Common myeloid progenitor, CD34-positive (primary cell): ENCODE data around the gene GCSH.

Experiments
- CTCF ChIA-PET: fragments of 350-600 bp; sonication (Branson Sonifier 250); formaldehyde crosslinking; loops from one replicate; lab custom pipeline; 2021; ENCODE audit warnings: antibody characterized with exemption; lab: Charles Lee
- POLR2A ChIA-PET: fragments of 350-600 bp; sonication (Branson Sonifier 250); formaldehyde crosslinking; loops from one replicate; lab custom pipeline; 2021; ENCODE audit warnings: antibody characterized with exemption; lab: Charles Lee
- DNase-seq, 3 donors: peaks; one replicate each; pipeline versions ENCODE4 v3.0.0 to v3.0.0-alpha.2; 2013
- H3K27ac ChIP-seq, 2 experiments: 1 replicate in 1 of 2; 2 replicates in 1 of 2; pipeline ENCODE4 v1.7.0; 2013; ENCODE audit warnings: inconsistent platforms in 2 of 2, low read length in 2 of 2, mild to moderate bottlenecking in 2 of 2, low read depth in 1 of 2, moderate library complexity in 1 of 2; ENCODE audit not compliant: severe bottlenecking in 2 of 2, insufficient read depth in 1 of 2, poor library complexity in 1 of 2
- H3K27me3 ChIP-seq, 5 experiments: replicated peaks in 2 of 5; 1 replicate in 3 of 5; 2 replicates in 2 of 5; pipeline versions ENCODE4 v1.6.1 to v1.7.0; 2013; ENCODE audit warnings: low read length in 4 of 5, mild to moderate bottlenecking in 2 of 5, moderate library complexity in 2 of 5, inconsistent platforms in 1 of 5; ENCODE audit not compliant: insufficient read depth in 5 of 5, control insufficient read depth in 4 of 5
- H3K36me3 ChIP-seq, 4 experiments: 1 replicate in 2 of 4; 2 replicates in 2 of 4; pipeline versions ENCODE4 v1.6.1 to v1.7.0; 2013; ENCODE audit warnings: low read length in 3 of 4, control low read depth in 1 of 4, mild to moderate bottlenecking in 1 of 4; ENCODE audit not compliant: control insufficient read depth in 4 of 4, insufficient read depth in 4 of 4
- H3K4me1 ChIP-seq, 4 experiments: 1 replicate in 3 of 4; 2 replicates in 1 of 4; pipeline versions ENCODE4 v1.6.1 to v1.7.1; 2013; ENCODE audit warnings: low read length in 3 of 4, mild to moderate bottlenecking in 3 of 4, control low read depth in 1 of 4, inconsistent platforms in 1 of 4, moderate library complexity in 1 of 4; ENCODE audit not compliant: control insufficient read depth in 4 of 4, insufficient read depth in 4 of 4; ENCODE audit errors: control extremely low read depth in 1 of 4
- H3K4me3 ChIP-seq, 7 experiments: 1 replicate in 4 of 7; 2 replicates in 3 of 7; pipeline versions ENCODE4 v1.5.1 to v1.7.0; 2013; ENCODE audit warnings: mild to moderate bottlenecking in 7 of 7, low read length in 6 of 7, moderate library complexity in 6 of 7, inconsistent platforms in 2 of 7, low read depth in 2 of 7, control low read depth in 1 of 7; ENCODE audit not compliant: insufficient read depth in 4 of 7, control insufficient read depth in 1 of 7; ENCODE audit errors: extremely low read depth in 1 of 7
- H3K9me3 ChIP-seq, 5 experiments: 1 replicate in 4 of 5; 2 replicates in 1 of 5; pipeline versions ENCODE4 v1.6.1 to v1.7.1; 2013; ENCODE audit warnings: low read length in 4 of 5, mild to moderate bottlenecking in 2 of 5, inconsistent platforms in 1 of 5, low read depth in 1 of 5, moderate library complexity in 1 of 5; ENCODE audit not compliant: control insufficient read depth in 4 of 5, insufficient read depth in 2 of 5; ENCODE audit errors: control extremely low read depth in 1 of 5
- WGBS: methylation state at CpG from one replicate; pipeline ENCODE4 v1.1.5; 2013; ENCODE audit not compliant: insufficient coverage; 5-methylcytosine and 5-hydroxymethylcytosine counted together

The GCSH gene

DNA sequence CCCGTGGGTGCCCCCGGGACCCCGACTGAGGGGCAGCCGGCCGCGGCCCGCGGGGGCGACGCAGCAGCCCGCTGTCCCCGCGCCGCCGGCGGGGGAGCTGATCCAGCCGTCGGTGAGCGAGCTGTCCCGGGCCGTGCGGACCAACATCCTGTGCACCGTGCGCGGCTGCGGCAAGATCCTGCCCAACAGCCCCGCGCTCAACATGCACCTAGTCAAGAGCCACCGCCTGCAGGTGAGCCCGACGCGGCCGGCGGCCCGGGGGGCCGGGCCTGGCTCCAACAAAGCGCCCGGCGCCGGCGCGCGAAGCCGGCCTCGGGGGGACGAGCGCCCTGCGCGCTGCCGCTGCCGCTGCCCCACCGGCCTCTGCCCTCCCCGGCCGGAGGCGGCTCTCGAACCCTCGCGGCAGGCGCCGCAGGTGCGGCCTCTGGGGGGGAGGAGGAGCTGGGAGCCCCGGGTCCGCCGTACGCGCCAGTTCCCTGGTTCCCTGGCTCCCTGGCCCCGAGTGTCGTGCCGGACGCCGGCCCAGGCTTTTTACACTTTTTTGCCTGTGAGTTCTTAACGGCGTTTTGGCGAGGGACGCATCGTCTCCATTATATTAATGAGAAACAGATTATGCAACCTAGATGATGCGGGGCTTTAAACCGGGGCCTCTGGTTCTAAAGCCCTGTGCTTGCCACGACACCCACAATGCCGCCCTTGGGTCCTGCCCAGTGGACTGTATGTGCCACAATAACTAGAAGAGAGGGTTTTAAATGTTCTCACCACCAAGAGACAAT, 60.0 kb downstream of the GCSH start:
- ChIA-PET CTCF (interaction anchor here (0.6 to 3.3 kb wide), 15 partner anchors 9 to 87 kb away, joined by 3 to 20 read pairs (median 4); partner anchors contain the start of genes C16orf46, CENPN and CMC2), POLR2A (interaction anchor here (0.6 to 1.2 kb wide), 2 partner anchors 29 to 40 kb away, joined by 3 to 5 read pairs; partner anchors contain the start of genes C16orf46, CENPN and CMC2)
- no peaks in the 10 kb centered on the region for H3K27me3 ChIP-seq
- H3K4me1 ChIP-seq, result peaks cover 0 to 17% (median 11%) of the 10 kb centered on the region in 4 experiments
- WGBS, result under 1% methylated on average over 58 of the region's 80 CpGs
- H3K27ac ChIP-seq, result peak overlapping the region in 1 of 2 experiments; percentile 66
- peaks cover under 1 to 21% (median 5%) of the 10 kb centered on the region in 4 experiments for H3K36me3 ChIP-seq
- H3K9me3 ChIP-seq, result no peaks in the 10 kb centered on the region
- DNase-seq, result peak; percentile 21 to 62 (median 51)
- H3K4me3 ChIP-seq, result peak overlapping the region; percentile 74 to 93 (median 82)

DNA sequence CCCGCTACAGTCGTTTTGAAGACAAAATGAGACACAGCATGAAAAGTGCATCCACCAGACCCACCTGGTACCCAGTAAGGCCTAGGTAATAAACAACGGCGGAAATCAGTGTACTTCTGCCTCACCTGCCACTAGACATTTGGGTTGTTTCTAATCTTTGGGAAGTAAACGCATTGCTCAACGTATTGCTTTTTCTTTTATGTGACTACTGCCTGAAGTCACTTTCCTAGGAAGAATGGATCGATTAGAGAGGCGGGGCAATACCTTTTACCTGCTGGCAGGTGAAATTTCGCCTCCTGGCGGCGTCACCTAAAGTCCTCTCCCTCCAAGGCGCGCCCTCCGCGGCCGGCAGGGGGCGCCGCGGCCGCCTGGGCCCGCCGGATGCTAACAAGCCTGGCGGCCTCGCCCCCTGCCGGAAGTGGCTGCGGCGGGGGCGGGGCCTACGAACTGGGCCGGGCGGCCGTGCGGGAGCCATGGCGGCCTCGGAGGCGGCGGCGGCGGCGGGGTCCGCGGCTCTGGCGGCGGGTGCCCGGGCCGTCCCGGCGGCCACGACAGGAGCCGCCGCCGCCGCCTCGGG, 60.7 kb downstream of the GCSH start, which contains the start of gene ATMIN:
TSS of gene ATMIN (plus strand) at position 445 of the 577 bp plus-strand sequence. CDS start at position 474, 29 bp downstream.
- CTCF ChIA-PET, result interaction anchor here (0.6 to 3.3 kb wide), 17 partner anchors 9 to 86 kb away, joined by 3 to 20 read pairs (median 5); partner anchors contain the start of genes C16orf46, CENPN and CMC2
- H3K4me1 ChIP-seq, result peaks cover 0 to 17% (median 11%) of the 10 kb centered on the region in 4 experiments
- peak; percentile 84 to 92 (median 92) for DNase-seq
- peaks cover 0 to 16% (median 4%) of the 10 kb centered on the region in 4 experiments for H3K36me3 ChIP-seq
- peak within 1 kb of the TSS; percentile 74 to 93 (median 82) for H3K4me3 ChIP-seq
- no peaks in the 10 kb centered on the region for H3K9me3 ChIP-seq
- peak within 1 kb of the TSS in 1 of 2 experiments; percentile 66 for H3K27ac ChIP-seq
- POLR2A ChIA-PET, result interaction anchor here (0.6 to 1.2 kb wide), 2 partner anchors 28 to 41 kb away, joined by 3 to 5 read pairs; partner anchors contain the start of genes C16orf46, CENPN and CMC2
- 4% methylated on average over 53 of the region's 54 CpGs for WGBS
- H3K27me3 ChIP-seq, result no peaks in the 10 kb centered on the region
